Chondrocyte (in vitro differentiated cells): Measurements from ENCODE around the gene AHDC1. TPM values are rescaled to one million over a fixed set of nuclear protein-coding genes. Genes with fewer than 3 reads are reported as not detected.
"Not testable (repeated sequence)": the region's sequence is repeated elsewhere in the genome, so short reads cannot be mapped to it uniquely, and the experiment has no call there.

Experiments used
- DNase-seq: peaks from one replicate; pipeline ENCODE4 v3.0.0; 2021; ENCODE audit warnings: mixed read lengths, low spot score
- H3K27ac Mint-ChIP-seq: one replicate; pipeline ENCODE4 v1.8.0; 2021; ENCODE audit warnings: mild to moderate bottlenecking, moderate library complexity, mixed read lengths; ENCODE audit not compliant: unreplicated experiment
- H3K27me3 Mint-ChIP-seq: 2 replicates; pipeline ENCODE4 v1.8.0; 2021; ENCODE audit warnings: low read depth, mixed read lengths
- H3K36me3 Mint-ChIP-seq: 2 replicates; pipeline ENCODE4 v1.8.0; 2021; ENCODE audit warnings: low read depth, mixed read lengths
- H3K4me1 Mint-ChIP-seq: 2 replicates; pipeline ENCODE4 v1.8.0; 2021; ENCODE audit warnings: low read depth, mild to moderate bottlenecking, mixed read lengths
- H3K4me3 Mint-ChIP-seq: one replicate; pipeline ENCODE4 v1.8.0; 2021; ENCODE audit warnings: mild to moderate bottlenecking, moderate library complexity, mixed read lengths; ENCODE audit not compliant: unreplicated experiment
- H3K9me3 Mint-ChIP-seq: 2 replicates; pipeline ENCODE4 v1.8.0; 2021; ENCODE audit warnings: low read depth, mixed read lengths
- total RNA-seq: library from RNA; stranded (reverse); gene quantifications from 3 replicates; pipeline ENCODE4 v1.2.1, GENCODE V29; 2021
- TF ChIP-seq, protein P1 (sequence below): fragments of 200-600 bp; sonication (generic); IDR thresholded peaks from 2 replicates; pipeline ENCODE4 v1.5.0; 2021; ENCODE audit warnings: antibody characterized with exemption, mild to moderate bottlenecking, moderate library complexity

AHDC1 gene
- total RNA-seq, 1 donor from 2014 or later, result 61.8 TPM

GRCh38 chr1:27503844-27504587 is 99.9 kb downstream of the AHDC1 start:
- DNase-seq, result peak; percentile 57
- Mint-ChIP-seq H3K27me3 (no peaks in the 10 kb centered on the region), H3K9me3 (no peaks in the 10 kb centered on the region), H3K36me3 (no peaks in the 10 kb centered on the region), H3K4me1 (peaks cover 32% of the 10 kb centered on the region), H3K27ac (peak overlapping the region; percentile 98), H3K4me3 (peak overlapping the region; percentile 33)
- TF ChIP-seq, protein P1, sequence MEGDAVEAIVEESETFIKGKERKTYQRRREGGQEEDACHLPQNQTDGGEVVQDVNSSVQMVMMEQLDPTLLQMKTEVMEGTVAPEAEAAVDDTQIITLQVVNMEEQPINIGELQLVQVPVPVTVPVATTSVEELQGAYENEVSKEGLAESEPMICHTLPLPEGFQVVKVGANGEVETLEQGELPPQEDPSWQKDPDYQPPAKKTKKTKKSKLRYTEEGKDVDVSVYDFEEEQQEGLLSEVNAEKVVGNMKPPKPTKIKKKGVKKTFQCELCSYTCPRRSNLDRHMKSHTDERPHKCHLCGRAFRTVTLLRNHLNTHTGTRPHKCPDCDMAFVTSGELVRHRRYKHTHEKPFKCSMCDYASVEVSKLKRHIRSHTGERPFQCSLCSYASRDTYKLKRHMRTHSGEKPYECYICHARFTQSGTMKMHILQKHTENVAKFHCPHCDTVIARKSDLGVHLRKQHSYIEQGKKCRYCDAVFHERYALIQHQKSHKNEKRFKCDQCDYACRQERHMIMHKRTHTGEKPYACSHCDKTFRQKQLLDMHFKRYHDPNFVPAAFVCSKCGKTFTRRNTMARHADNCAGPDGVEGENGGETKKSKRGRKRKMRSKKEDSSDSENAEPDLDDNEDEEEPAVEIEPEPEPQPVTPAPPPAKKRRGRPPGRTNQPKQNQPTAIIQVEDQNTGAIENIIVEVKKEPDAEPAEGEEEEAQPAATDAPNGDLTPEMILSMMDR, result no peak

DNA sequence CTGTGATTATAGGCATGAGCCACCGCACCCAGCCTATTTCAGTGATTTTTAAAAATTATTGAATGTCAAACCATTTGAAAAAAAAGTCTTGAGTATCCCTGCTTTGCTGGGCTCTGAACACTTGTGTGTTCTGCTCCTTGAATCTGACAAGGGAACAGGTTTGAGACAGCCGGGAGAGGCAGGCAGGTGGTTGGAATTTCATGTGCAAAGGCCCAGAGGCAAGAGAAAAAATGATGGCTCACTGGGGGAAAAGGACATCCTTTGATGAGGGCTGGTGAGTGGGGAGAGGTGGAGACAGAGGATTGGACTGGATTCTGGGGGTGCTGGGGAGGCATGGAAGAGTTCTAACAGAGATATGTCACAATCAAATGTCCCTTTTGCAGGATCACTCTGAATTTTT is 100.9 kb downstream of the AHDC1 start:
- Mint-ChIP-seq H3K9me3 (no peaks in the 10 kb centered on the region), H3K36me3 (no peaks in the 10 kb centered on the region), H3K27me3 (no peaks in the 10 kb centered on the region), H3K4me3 (no peak overlapping the region), H3K4me1 (peaks cover 31% of the 10 kb centered on the region), H3K27ac (peak overlapping the region; percentile 98)
- no peak for DNase-seq
- TF ChIP-seq, protein P1, result no peak

DNA sequence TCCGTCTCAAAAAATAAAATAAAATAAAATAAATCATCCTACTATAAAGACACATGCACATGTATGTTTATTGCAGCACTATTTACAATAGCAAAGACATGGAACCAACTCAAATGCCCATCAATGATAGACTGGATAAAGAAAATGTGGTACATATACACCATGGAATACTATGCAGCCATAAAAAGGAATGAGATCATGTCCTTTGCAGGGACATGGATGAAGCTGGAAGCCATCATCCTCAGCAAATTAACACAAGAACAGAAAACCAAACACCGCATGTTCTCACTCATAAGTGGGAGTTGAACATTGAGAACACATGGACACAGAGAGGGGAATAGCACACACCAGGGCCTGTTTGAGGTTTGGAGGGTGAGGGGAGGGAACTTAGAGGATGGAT is 102.8 kb downstream of the AHDC1 start:
- not testable (repeated sequence) for H3K36me3 Mint-ChIP-seq, H3K27ac Mint-ChIP-seq, H3K4me3 Mint-ChIP-seq, H3K27me3 Mint-ChIP-seq, H3K9me3 Mint-ChIP-seq, DNase-seq
- peaks cover 39% of the 10 kb centered on the region for H3K4me1 Mint-ChIP-seq

GRCh38 chr1:27499142-27499541 is 104.8 kb downstream of the AHDC1 start:
- Mint-ChIP-seq H3K27ac (no peak overlapping the region), H3K4me3 (no peak overlapping the region), H3K36me3 (no peaks in the 10 kb centered on the region), H3K27me3 (no peaks in the 10 kb centered on the region), H3K9me3 (no peaks in the 10 kb centered on the region), H3K4me1 (peaks cover 23% of the 10 kb centered on the region)
- TF ChIP-seq, protein P1, result no peak
- DNase-seq, result no peak

- Mint-ChIP-seq H3K27ac (peak overlapping the region; percentile 20), H3K4me3 (no peak overlapping the region), H3K4me1 (peaks cover 19% of the 10 kb centered on the region), H3K36me3 (no peaks in the 10 kb centered on the region), H3K27me3 (no peaks in the 10 kb centered on the region), H3K9me3 (no peaks in the 10 kb centered on the region)
- TF ChIP-seq, protein P1, result peak; percentile 70
- DNase-seq, result peak; percentile 19
These were observed 107.3 kb downstream of the AHDC1 start for GRCh38 chr1:27496604-27497155.

GRCh38 chr1:27492796-27493195 is 111.1 kb downstream of the AHDC1 start:
- H3K4me1 Mint-ChIP-seq, result peaks cover 42% of the 10 kb centered on the region
- H3K27me3 Mint-ChIP-seq, result no peaks in the 10 kb centered on the region
- H3K4me3 Mint-ChIP-seq, result no peak overlapping the region
- DNase-seq, result no peak
- no peak overlapping the region for H3K27ac Mint-ChIP-seq
- H3K36me3 Mint-ChIP-seq, result no peaks in the 10 kb centered on the region
- TF ChIP-seq, protein P1, result no peak
- H3K9me3 Mint-ChIP-seq, result no peaks in the 10 kb centered on the region
